ENCODE measurements around the gene WRAP73.

WRAP73 gene

GRCh38 chr1:3649342-3650247 lies at the start of gene WRAP73:
WRAP73 (minus strand) TSS chr1:3650103; CDS start chr1:3649999, 104 bp downstream.
- DNase-seq: peak; percentile 84

GRCh38 chr1:3699596-3699995 lies 49.7 kb upstream of the WRAP73 start:
- no peak for DNase-seq

- no peak for DNase-seq
These were observed 48.9 kb upstream of the WRAP73 start for GRCh38 chr1:3698660-3699408.

- no peak for DNase-seq
These were observed 47.9 kb upstream of the WRAP73 start for GRCh38 chr1:3697810-3698209.

- DNase-seq: no peak
These were observed 47.2 kb upstream of the WRAP73 start for GRCh38 chr1:3697104-3697503.

GRCh38 chr1:3696689-3697088 lies 46.8 kb upstream of the WRAP73 start:
- DNase-seq: no peak

- peak; percentile 43 for DNase-seq
These were observed 45.7 kb upstream of the WRAP73 start for GRCh38 chr1:3695326-3696217.

- no peak for DNase-seq
These were observed 43.4 kb upstream of the WRAP73 start for GRCh38 chr1:3693321-3693720.

- no peak for DNase-seq
These were observed 42.7 kb upstream of the WRAP73 start for GRCh38 chr1:3692598-3692997.

GRCh38 chr1:3691421-3692204 lies 41.7 kb upstream of the WRAP73 start:
- no peak for DNase-seq

GRCh38 chr1:3690282-3691065 lies 40.6 kb upstream of the WRAP73 start:
- DNase-seq: no peak

GRCh38 chr1:3689138-3689750 lies 39.3 kb upstream of the WRAP73 start:
- DNase-seq: no peak

GRCh38 chr1:3688356-3689137 lies 38.6 kb upstream of the WRAP73 start:
- no peak for DNase-seq

GRCh38 chr1:3687504-3687903 lies 37.6 kb upstream of the WRAP73 start:
- no peak for DNase-seq

- no peak for DNase-seq
These were observed 36.0 kb upstream of the WRAP73 start for GRCh38 chr1:3685906-3686305.

- DNase-seq: no peak
These were observed 35.3 kb upstream of the WRAP73 start for GRCh38 chr1:3685222-3685621.

- no peak for DNase-seq
These were observed 34.1 kb upstream of the WRAP73 start for GRCh38 chr1:3683992-3684391.

GRCh38 chr1:3683197-3683596 lies 33.3 kb upstream of the WRAP73 start:
- DNase-seq: no peak

- DNase-seq: no peak
These were observed 32.2 kb upstream of the WRAP73 start for GRCh38 chr1:3681898-3682806.

Measured in activated CD4-positive, alpha-beta T cell treated with anti-CD3 and anti-CD28 coated beads, Interleukin-2, amount 50 U/mL, for 1 hour (primary cell).